ENCODE measurements around the gene LECT2.

The LECT2 gene

GRCh38 chr5:135953850-135954249 is 933 bp downstream of the LECT2 start:
- Histone ChIP-seq H3K79me2 (ENCODE audit: low read length) (no peaks in the 10 kb centered on the region), H3K4me2 (ENCODE audit: low read depth, low read length) (no peak overlapping the region), H2AFZ (ENCODE audit: low read length) (no peak overlapping the region), H3K27ac (ENCODE audit: low read length) (no peak overlapping the region), H3K36me3 (replicated peaks; ENCODE audit: insufficient read depth, low read length) (no peaks in the 10 kb centered on the region), H3F3A (ENCODE audit: insufficient read depth, low read length) (no peaks in the 10 kb centered on the region), H3K27me3 (replicated peaks; ENCODE audit: insufficient read depth, low read length) (no peaks in the 10 kb centered on the region), H3K4me3 (ENCODE audit: low read length) (no peak overlapping the region), H3K9me2 (replicated peaks; ENCODE audit: insufficient read depth, low read length) (no peaks in the 10 kb centered on the region), H3K9ac (ENCODE audit: low read length) (no peak overlapping the region), H4K20me1 (ENCODE audit: insufficient read depth, low read length) (no peaks in the 10 kb centered on the region), H3K9me3 (replicated peaks; ENCODE audit: insufficient read depth, low read length) (no peaks in the 10 kb centered on the region), H3K4me1 (ENCODE audit: low read length) (no peaks in the 10 kb centered on the region)
- TF ChIP-seq EZH2phosphoT487 (IDR thresholded peaks at IDR 0.05; ENCODE audit: low read length) (no peak), EZH2 (optimal IDR thresholded peaks at IDR 0.05; ENCODE audit: low read depth, low read length) (no peak), CTCF (IDR thresholded peaks at IDR 0.05; ENCODE audit: low read length) (no peak)
- no peak for DNase-seq

GRCh38 chr5:135952683-135953082 is 2.1 kb downstream of the LECT2 start:
- Histone ChIP-seq H3K79me2 (ENCODE audit: low read length) (no peaks in the 10 kb centered on the region), H2AFZ (ENCODE audit: low read length) (no peak overlapping the region)
- DNase-seq, result no peak

GRCh38 chr5:135951807-135952206 is 3.0 kb downstream of the LECT2 start:
- Histone ChIP-seq H3K4me3 (ENCODE audit: low read length) (no peak overlapping the region), H3K4me2 (ENCODE audit: low read depth, low read length) (no peak overlapping the region), H3K27me3 (replicated peaks; ENCODE audit: insufficient read depth, low read length) (no peaks in the 10 kb centered on the region), H3K9me3 (replicated peaks; ENCODE audit: insufficient read depth, low read length) (no peaks in the 10 kb centered on the region), H3K9me2 (replicated peaks; ENCODE audit: insufficient read depth, low read length) (no peaks in the 10 kb centered on the region), H3K9ac (ENCODE audit: low read length) (no peak overlapping the region), H4K20me1 (ENCODE audit: insufficient read depth, low read length) (no peaks in the 10 kb centered on the region), H3K27ac (ENCODE audit: low read length) (no peak overlapping the region), H3K4me1 (ENCODE audit: low read length) (no peaks in the 10 kb centered on the region), H3F3A (ENCODE audit: insufficient read depth, low read length) (no peaks in the 10 kb centered on the region), H2AFZ (ENCODE audit: low read length) (no peak overlapping the region), H3K79me2 (ENCODE audit: low read length) (no peaks in the 10 kb centered on the region), H3K36me3 (replicated peaks; ENCODE audit: insufficient read depth, low read length) (no peaks in the 10 kb centered on the region)
- DNase-seq, result no peak
- TF ChIP-seq EZH2 (optimal IDR thresholded peaks at IDR 0.05; ENCODE audit: low read depth, low read length), result no peak
- no peak for TF ChIP-seq EZH2phosphoT487 (IDR thresholded peaks at IDR 0.05; ENCODE audit: low read length)
- no peak for TF ChIP-seq CTCF (IDR thresholded peaks at IDR 0.05; ENCODE audit: low read length)

More at GRCh38 chr5:135952683-135953082, 2.1 kb downstream of the LECT2 start:
- H3K27ac ChIP-seq (ENCODE audit: low read length), result no peak overlapping the region
- TF ChIP-seq CTCF (IDR thresholded peaks at IDR 0.05; ENCODE audit: low read length), result no peak
- TF ChIP-seq EZH2phosphoT487 (IDR thresholded peaks at IDR 0.05; ENCODE audit: low read length), result no peak
- no peak for TF ChIP-seq EZH2 (optimal IDR thresholded peaks at IDR 0.05; ENCODE audit: low read depth, low read length)
- no peaks in the 10 kb centered on the region for H3K4me1 ChIP-seq (ENCODE audit: low read length)
- no peaks in the 10 kb centered on the region for H3K9me3 ChIP-seq (replicated peaks; ENCODE audit: insufficient read depth, low read length)
- no peak overlapping the region for H3K4me3 ChIP-seq (ENCODE audit: low read length)
- H3K9me2 ChIP-seq (replicated peaks; ENCODE audit: insufficient read depth, low read length), result no peaks in the 10 kb centered on the region
- no peaks in the 10 kb centered on the region for H3F3A ChIP-seq (ENCODE audit: insufficient read depth, low read length)
- no peaks in the 10 kb centered on the region for H3K36me3 ChIP-seq (replicated peaks; ENCODE audit: insufficient read depth, low read length)
- H4K20me1 ChIP-seq (ENCODE audit: insufficient read depth, low read length), result no peaks in the 10 kb centered on the region
- H3K9ac ChIP-seq (ENCODE audit: low read length), result no peak overlapping the region
- H3K27me3 ChIP-seq (replicated peaks; ENCODE audit: insufficient read depth, low read length), result no peaks in the 10 kb centered on the region
- H3K4me2 ChIP-seq (ENCODE audit: low read depth, low read length), result no peak overlapping the region

Measured in MM.1S (cell line).